ENCODE results near the gene TNFAIP6.
"Not testable (repeated sequence)": the region's sequence is repeated elsewhere in the genome, so short reads cannot be mapped to it uniquely, and the experiment has no call there.

The TNFAIP6 gene, protein sequence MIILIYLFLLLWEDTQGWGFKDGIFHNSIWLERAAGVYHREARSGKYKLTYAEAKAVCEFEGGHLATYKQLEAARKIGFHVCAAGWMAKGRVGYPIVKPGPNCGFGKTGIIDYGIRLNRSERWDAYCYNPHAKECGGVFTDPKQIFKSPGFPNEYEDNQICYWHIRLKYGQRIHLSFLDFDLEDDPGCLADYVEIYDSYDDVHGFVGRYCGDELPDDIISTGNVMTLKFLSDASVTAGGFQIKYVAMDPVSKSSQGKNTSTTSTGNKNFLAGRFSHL

DNA sequence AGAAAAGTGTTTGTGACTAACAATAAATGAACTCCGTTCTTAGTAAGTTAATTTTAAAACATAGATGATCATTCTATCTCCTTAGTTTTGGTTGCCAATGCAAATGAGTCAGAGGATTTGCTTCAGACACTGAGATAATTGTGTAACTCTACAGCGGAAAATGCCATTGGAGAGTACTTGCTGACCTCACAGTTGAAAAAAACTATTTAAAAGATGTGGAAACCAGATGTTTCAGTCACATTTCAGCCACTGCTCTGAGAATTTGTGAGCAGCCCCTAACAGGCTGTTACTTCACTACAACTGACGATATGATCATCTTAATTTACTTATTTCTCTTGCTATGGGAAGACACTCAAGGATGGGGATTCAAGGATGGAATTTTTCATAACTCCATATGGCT is at the start of gene TNFAIP6:
TSS of gene TNFAIP6 (plus strand) at position 234 of the 400 bp plus-strand sequence. CDS start at position 309, 75 bp downstream.
- DNase-seq = no peak

DNA sequence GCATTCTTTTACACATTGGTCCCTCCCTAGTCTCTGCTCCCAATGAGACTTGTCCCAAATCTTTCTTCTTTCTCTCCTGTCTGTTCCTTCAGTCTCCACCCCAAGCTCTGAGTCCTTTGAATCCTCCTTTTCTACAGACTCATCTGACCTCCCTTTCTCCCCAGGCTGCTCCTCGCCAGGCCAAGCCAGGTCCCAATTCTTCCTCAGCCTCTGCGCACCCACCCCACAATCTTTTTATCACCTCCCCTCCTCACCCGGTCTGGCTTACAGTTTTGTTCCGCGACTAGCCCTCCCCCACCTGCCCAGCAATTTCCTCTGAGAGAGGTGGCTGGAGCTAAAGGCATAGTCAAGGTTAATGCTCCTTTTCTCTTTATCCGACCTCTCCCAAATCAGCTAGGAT is 47.1 kb upstream of the TNFAIP6 start:
- not testable (repeated sequence) for DNase-seq

DNA sequence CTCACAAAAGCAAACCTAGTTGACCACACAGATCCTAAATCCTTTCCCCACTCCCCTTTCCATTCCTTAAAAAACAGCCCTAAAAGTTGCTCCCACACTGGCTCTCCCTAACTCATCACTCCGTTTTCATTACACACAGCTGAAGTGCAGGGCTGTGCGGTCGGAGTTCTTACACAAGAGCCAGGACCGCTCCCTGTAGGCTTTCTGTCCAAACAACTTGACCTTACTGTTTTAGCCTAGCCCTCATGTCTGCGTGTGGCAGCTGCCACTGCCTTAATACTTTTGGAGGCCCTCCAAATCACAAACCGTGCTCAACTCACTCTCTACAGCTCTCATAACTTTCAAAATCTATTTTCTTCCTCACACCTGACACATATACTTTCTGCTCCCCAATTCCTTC is 45.0 kb upstream of the TNFAIP6 start:
- peak in 1 of 2 experiments; percentile 7 for DNase-seq

DNA sequence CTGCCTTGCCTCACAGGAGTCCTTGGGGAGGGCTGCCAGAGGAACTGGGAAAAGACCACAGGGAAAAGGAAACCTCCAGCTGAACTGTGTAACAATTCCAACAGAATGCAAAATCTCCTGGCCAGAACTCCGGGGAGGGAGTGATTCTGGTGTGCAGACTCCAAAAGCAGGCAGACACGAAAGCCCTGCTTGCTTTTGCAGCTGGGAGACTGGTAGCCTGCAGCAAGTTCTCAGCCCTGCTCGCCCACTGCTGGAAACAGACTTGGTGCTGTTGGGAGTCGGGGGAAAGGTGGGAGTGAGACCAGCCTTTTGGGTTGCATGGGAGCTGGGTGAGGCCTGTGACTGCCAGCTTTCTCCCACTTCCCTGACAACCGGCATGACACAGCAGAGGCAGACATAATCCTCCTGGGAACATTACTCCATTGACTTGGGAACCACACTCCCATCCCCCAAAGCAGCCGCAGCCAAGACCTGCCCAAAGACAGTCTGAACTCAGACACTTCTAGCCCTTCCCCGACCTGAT is 42.0 kb upstream of the TNFAIP6 start:
- peak in 1 of 2 experiments; percentile 10 for DNase-seq

DNA sequence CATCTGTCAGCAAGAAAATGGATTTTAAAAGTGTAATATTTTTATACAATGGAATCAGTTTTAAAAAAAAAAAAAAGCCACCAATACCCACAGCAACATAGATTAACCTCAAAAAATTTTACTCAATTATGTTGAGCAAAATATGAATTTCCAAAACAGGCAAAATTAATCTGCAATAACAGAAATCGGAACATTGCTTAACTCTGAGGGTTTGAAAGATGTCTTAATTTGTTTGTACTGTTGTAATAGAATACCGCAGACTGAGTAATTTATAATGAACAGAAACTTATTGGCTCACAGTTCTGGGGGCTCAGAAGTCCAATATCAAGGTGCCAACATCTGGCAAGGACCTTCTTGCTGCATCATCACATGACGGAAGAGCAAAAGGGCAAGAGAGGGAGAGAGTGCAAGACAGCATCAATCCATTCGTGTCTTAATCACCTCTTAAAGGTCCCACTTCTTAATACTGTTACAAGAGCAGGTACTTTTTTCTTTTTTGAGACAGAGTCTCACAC is 31.8 kb upstream of the TNFAIP6 start:
- no peak for DNase-seq

DNA sequence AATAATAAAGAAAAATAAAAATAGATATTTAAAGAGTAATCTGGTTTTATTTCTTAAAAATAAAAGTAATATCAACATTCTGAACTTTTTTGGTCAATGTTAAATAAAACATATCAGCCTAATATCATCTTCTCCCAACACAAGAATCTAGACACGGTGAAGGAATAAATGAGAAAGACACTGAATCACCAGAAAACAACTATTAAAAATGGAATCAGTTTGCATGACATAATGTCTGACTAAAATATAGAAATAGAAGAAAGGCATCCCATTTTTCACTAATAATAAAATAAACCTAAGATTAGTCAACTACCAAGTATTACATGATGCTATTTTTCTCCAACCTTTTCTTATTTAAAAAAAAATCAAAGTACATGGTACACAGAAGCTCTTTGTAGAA is 30.8 kb upstream of the TNFAIP6 start:
- no peak for DNase-seq

- no peak for DNase-seq
These were observed 27.4 kb upstream of the TNFAIP6 start for GRCh38 chr2:151329998-151330397.

GRCh38 chr2:151333083-151333482 is 24.3 kb upstream of the TNFAIP6 start:
- no peak for DNase-seq

DNA sequence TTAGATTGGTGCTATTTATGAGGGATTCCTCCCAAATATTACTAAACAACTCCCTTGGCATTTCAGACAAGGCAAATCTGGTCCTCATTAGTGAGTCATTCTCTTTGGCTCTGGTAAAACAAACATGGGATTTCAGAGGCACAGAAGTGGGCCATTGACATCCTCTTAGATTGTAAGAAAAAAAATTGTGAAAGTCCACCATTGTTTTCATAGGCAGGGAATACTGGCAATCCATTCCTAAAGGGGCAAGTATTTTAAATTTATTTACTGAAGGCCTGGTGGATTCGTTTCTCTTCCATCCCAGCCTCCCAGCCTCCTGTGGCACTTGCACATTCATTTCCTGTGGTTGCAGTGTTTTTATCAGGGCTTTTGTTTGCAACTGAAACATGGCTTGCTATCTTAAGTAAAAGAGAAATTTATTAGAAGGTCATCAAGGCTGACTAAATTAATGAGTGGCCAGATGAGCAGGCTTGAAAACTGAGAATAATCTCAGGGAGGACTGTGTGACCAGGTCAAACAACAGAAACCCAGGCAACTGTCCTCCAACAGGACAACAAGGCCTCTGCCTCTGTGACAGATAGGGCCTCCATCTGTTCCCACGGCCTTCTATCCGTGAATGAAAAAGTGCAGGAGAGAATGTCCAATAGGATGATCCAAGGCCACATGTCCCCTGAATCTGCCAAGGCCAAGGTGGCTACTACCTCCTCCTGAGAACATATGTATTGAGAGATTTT is 23.1 kb upstream of the TNFAIP6 start:
- no peak for DNase-seq

DNA sequence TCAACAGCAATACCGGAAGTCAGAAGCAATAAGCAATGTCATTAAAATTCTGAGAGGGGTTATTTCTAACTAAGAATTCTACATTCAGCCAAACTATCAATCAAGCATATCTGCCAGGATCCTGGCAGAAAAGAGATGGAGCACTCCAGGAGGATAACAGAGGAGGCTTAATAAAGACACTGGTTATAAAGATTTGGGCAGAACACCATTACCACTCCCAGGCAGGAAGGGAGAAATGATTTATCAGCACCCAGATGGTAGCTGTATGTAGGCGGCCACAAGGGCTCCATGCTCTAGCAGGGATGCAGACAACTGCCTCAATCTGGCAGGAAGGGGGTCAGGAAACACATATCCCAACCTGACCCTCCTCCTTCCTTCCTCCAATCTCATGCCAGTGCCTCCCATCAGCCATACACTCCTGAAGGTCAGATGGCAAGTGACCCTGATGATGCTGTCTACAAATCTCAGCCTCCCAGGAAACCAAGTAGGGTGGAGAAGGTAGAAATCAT is 20.5 kb upstream of the TNFAIP6 start:
- no peak for DNase-seq

- DNase-seq = no peak
These were observed 19.7 kb upstream of the TNFAIP6 start for GRCh38 chr2:151337643-151338042.

DNA sequence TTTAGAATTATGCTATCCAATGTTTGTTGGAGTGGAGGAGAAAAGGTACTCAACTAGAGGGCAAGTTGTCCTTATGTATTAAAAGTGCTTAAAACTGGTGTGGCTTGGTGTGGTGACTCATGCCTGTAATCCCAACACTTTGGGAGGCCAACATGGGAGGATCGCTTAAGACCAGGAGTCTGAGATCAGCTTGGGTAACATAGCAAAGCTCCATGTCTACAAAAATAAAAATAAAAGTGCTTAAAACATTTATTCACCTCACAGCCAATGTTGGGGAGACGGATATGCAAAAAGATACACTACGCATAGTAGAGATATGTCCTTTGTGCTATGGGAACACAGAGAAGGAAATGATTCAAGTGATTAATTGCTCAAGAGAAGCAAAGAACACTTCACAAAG is 19.3 kb upstream of the TNFAIP6 start:
- DNase-seq = no peak

GRCh38 chr2:151343073-151343472 is 14.3 kb upstream of the TNFAIP6 start:
- no peak for DNase-seq

DNA sequence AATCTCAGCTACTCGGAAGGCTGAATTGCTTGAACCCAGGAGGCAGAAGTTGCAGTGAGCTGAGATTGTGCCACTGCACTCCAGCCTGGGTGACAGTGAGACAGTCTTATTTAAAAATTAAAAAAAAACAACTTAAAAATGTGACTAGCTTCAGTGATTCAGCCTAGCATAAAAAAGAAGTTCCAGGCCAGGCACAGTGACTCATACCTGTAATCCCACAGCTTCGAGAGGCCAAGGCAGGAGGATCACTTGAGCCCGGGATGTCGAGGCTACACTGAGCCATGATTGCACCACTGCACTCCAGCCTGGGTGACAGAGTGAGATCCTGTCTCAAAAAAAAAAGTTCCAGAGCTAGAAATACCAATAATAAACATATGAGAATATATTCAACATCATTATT is 13.2 kb upstream of the TNFAIP6 start:
- not testable (repeated sequence) for DNase-seq

GRCh38 chr2:151344906-151345305 is 12.5 kb upstream of the TNFAIP6 start:
- DNase-seq = no peak

DNA sequence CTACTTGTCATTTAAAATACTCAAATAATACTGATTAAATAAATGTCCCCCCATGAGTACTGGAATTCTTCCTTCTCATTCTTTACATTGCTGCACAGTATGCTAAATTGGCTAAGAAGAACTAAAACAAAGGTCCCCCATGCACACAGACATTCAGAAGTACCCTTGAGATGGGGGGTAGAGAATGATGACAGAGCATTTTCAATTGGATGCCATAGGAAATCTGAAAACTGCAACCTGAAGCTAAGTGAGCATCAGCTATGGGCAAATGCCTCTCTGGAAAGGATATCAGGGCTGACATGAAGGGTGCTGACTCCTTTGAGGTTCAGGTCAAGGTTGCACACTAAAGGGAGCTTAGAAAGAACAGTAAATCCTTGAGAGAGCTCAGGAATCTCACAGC is 10.1 kb upstream of the TNFAIP6 start:
- no peak for DNase-seq

GRCh38 chr2:151347906-151348305 is 9.5 kb upstream of the TNFAIP6 start:
- no peak for DNase-seq

GRCh38 chr2:151350579-151351195 is 6.7 kb upstream of the TNFAIP6 start:
- DNase-seq = no peak

DNA sequence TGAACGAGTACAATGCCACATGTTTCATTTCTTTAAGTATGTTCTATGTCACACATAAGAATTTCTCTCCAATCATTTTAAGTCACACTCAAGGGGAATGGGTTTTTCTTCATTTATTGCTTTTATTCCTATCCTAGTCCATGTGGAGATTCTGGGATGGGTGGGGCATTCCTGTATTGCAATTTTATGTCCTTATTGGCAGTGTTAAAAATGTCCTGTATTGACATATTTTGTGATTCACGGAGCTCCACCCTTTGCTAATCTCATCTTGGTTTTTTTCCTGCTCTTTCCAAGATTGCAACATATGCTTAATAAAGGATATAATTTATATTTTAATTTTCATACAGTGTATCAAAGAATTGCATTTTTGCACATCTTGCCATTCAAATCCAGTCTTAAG is 3.4 kb upstream of the TNFAIP6 start:
- DNase-seq = no peak

DNA sequence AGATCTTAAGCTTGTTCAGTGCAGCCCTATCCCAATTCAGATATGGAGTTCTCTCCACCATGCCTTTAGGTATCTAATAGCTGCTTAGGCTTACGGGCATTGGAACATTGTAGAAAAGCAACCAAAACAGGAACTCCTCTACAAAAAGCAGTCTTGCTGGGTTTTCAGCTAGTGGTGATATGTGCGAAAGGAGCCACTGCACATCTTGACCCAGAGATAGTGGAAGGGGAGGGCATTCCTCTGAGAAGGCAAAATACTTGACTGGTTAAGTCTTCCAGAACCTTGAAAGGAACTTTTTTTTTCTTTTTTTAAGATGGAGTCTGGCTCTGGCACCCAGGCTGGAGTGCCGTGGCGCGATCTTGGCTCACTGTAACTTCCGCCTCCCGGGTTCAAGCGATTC is 2.6 kb upstream of the TNFAIP6 start:
- no peak for DNase-seq

- DNase-seq = no peak
These were observed 976 bp downstream of the TNFAIP6 start for GRCh38 chr2:151358166-151358970.

GRCh38 chr2:151359768-151360461 is 2.5 kb downstream of the TNFAIP6 start:
- DNase-seq = no peak

Measured in NCI-H524 (cell line).